GM12864 (cell line): ENCODE measurements around the gene HINFP.

Experiments used
- DNase-seq: peaks from one replicate; pipeline ENCODE4 v3.0.0-alpha.2; 2011; ENCODE audit warnings: low read depth
- H3K4me3 ChIP-seq: 2 replicates; pipeline ENCODE4 v1.5.1; 2011; ENCODE audit warnings: mild to moderate bottlenecking, low read depth, low read length, control low read depth
- TF ChIP-seq, protein P1 (sequence below): IDR thresholded peaks from 2 replicates; pipeline ENCODE4 v1.5.1; 2011; ENCODE audit warnings: low read depth, mild to moderate bottlenecking, moderate library complexity, low read length, control low read depth, inconsistent platforms; ENCODE audit errors: missing control alignments

The HINFP gene

DNA sequence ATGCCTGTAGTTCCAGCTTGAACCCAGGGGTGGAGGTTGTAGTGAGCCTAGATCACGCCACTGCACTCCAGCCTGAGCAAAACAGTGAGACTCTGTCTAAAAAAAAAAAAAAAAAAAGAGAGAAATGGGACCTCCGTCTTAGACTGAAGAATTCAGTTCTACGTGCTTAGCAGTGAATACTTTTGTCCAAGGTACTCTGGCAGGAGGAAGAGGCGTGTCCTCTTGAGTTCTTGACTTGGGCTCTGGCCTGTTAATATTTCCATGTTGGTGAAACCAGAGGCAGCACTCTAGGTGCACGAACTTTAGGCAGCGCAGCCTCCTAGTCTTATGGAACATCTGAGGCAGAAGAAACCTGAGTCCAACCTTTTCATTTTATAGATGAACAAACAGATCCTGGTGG is 34.3 kb upstream of the HINFP start:
- DNase-seq = no peak
- no peak overlapping the region for H3K4me3 ChIP-seq
- TF ChIP-seq, protein P1, sequence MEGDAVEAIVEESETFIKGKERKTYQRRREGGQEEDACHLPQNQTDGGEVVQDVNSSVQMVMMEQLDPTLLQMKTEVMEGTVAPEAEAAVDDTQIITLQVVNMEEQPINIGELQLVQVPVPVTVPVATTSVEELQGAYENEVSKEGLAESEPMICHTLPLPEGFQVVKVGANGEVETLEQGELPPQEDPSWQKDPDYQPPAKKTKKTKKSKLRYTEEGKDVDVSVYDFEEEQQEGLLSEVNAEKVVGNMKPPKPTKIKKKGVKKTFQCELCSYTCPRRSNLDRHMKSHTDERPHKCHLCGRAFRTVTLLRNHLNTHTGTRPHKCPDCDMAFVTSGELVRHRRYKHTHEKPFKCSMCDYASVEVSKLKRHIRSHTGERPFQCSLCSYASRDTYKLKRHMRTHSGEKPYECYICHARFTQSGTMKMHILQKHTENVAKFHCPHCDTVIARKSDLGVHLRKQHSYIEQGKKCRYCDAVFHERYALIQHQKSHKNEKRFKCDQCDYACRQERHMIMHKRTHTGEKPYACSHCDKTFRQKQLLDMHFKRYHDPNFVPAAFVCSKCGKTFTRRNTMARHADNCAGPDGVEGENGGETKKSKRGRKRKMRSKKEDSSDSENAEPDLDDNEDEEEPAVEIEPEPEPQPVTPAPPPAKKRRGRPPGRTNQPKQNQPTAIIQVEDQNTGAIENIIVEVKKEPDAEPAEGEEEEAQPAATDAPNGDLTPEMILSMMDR = no peak

DNA sequence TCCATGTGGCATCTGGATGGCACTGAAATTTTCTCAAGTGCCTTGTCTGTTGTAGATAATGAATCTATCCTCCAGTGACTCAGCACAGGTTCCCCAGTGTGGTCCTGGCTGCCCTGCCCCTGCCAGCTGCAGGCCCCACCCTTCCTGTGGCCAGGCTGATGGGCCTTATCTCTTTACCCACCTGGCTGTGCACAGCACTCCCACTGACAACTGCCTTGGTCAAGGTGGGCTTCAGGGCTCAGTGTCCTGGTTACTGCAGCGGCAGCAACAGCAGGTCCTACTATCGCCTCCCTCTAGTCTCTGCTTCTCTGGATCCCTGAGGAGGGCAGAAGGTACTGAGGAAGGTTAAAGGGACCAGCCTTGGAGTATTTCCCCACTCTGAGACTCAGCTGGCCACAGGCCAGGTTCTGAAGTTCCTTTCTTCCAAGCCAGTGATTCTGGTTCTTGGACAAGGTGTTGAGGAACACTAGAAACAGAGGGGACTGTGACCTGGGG is 33.6 kb upstream of the HINFP start:
- no peak overlapping the region for H3K4me3 ChIP-seq
- TF ChIP-seq, protein P1 = no peak
- no peak for DNase-seq

DNA sequence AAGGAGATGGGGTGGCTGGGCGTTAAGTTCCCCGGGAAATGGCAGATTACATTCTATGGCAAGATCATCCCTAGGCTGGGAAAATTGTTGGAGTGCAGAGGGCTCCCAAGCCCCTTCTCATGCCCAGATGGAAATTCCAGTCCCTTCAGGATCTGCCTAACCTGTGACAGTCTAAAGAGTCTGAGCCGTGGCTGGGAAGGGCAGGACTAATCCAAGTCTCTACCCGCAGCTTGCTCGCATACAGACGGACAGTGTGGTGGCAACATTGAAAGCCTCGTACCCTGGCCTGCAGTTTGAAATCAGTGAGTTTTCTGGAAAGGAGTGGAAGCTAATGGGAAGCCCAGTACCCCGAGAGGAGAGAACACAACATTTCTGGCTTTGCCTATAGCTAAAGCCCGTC is 33.0 kb upstream of the HINFP start:
- TF ChIP-seq, protein P1 = no peak
- H3K4me3 ChIP-seq = no peak overlapping the region

DNA sequence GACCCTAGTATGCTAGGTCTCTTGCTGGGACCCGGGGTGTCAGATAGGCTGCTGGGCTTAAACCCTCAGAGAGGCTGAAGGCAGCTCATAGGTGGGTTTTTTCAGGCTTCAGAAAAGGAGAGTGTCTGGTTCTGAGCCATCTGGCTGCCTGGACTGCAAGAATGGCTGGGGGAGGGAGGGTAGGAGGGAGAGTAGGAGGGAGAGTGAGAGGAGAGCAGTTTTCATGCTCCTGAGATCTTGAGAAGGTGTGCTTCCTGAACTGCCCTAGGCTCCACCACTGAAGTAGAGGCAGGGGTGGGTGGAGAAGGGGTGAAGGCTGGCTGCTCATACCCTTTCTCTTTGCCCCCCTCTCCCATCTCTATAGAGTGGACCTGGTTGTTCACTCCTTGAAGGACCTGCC is 32.1 kb upstream of the HINFP start:
- no peak for DNase-seq
- H3K4me3 ChIP-seq = no peak overlapping the region
- TF ChIP-seq, protein P1 = no peak

More for the DNA sequence above, 33.0 kb upstream of the HINFP start:
- no peak for DNase-seq

DNA sequence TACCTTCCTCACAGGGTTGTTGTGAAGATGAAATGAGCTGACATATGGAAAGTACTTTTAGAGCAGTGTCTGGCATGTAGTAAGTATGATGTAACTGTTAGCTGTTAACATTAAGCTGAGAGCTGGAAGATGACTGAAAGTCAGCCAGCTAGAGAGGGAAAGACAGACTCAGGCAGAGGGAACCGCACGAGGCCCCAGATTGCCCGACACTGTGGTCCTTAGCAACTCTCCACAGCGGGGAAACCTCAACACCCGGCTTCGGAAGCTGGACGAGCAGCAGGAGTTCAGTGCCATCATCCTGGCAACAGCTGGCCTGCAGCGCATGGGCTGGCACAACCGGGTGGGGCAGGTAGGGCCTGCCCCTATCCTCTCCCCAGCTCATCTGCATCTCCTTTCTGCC is 30.2 kb upstream of the HINFP start:
- TF ChIP-seq, protein P1 = no peak
- no peak for DNase-seq
- H3K4me3 ChIP-seq = no peak overlapping the region; the same call in 1 of the 2 replicates

DNA sequence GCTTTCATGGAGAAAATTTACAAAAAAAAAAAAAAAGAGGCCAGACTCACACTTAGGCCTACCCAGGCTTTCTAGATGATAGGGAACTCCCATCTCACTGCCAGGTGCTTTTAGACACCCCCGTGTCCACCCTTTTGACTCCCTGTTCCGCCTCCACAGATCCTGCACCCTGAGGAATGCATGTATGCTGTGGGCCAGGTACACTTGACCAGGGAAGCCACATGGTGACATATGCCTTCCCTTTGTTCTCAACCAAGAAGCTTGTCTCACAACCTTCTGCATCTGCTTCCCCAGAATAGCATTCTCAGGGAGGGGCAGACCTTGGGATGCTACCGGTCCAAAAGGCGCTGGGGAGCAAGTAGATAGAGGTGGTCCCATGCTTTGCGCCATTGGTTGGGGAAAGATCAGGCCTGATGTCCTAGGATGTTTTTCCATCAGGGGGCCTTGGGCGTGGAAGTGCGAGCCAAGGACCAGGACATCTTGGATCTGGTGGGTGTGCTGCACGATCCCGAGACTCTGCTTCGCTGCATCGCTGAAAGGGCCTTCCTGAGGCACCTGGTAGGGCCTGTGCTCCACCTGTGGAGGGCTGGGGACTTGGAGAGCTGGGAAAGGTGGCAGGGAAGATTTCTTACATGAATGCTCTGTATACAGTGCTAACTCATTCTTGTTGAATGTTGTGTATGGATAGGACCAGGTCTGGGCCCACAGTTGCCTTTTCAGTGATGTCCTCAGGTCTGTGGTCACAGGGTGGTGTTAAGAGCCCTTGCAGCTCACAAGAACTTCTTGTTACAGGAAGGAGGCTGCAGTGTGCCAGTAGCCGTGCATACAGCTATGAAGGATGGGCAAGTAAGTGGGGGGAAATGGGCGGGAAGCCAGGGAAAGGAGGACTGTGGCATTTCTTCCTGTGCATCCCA is 29.2 kb upstream of the HINFP start:
- no peak for DNase-seq
- TF ChIP-seq, protein P1 = no peak
- peak overlapping the region; percentile 77 for H3K4me3 ChIP-seq
